ENCODE results near the gene SPCS3.

SPCS3 gene

DNA sequence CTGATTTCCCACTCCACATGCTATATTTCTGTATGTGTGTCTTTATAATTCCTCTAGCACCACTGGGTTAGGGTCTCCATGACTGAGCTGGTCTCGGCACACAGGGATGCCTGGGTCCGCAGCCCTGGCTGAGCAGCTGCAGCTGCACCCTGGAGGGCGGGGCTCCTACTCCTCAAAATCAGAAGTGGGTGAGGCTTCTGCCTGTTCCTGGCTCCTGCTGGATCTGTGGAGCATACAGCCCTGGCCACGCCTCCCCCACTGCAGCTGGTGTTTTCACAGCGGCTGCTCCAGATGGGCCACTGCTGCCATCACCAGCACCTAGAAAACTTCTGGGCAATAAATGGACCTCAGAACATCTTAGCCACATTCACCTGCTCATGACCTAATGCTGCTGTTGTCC, 30.9 kb downstream of the SPCS3 start:
- DNase-seq: no peak

- DNase-seq: no peak
Observed at GRCh38 chr4:176354884-176355283, 35.1 kb downstream of the SPCS3 start.

DNA sequence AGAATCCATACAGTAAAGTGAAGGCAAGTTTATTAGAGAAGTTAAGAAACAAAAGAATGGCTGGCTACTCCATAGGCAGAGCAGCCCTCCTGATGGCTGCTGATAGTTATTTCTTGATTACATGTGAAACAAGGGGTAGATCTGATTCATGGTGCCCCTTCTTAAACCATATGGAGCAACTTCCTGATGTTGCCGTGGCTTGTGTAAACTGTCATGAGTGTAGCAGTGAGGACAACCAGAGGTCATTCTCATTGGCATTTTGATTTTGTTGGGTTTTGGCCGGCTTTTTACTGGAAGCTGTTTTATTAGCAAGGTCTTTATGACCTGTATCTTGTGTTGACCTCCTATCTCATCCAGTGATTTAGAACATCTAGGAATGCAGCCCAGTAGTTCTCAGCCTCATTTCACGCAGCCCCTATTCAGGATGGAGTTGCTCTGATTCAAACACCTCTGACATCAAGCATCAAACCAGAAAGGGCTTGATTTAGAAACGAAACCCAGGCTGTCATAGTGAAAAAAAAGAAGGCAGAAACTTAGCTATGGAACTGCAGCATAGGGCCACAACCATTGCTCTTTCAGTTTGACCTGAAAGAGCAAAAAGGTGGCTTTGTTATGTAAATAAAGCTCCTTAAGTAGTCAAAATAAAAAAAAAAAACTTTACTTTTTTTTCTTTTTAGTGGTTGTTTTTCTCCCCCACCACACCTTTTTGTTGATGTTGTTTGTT, 37.8 kb downstream of the SPCS3 start:
- DNase-seq: no peak

DNA sequence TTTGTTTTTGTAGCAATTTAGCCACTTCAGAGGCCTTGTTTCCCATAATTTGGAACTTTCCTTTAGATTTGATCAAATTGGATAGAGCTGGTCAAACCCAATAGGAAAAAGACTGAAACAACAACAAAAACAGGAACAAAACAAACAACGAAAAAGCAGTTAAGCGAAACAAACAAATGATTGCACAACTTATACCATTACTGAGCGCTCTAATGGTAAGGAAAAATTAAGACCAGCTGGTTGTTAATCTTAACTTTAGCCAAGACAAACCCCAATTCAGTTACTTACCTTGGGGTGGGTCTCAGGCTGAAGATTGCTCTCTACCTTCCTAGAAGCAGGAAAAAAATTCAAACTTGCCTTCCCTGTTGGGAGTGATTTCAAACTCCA, 38.3 kb downstream of the SPCS3 start:
- DNase-seq: no peak

- DNase-seq: no peak
Observed at GRCh38 chr4:176359590-176359989, 39.8 kb downstream of the SPCS3 start.

- no peak for DNase-seq
Observed at GRCh38 chr4:176360446-176360845, 40.7 kb downstream of the SPCS3 start.

- no peak for DNase-seq
Observed at GRCh38 chr4:176363072-176363471, 43.3 kb downstream of the SPCS3 start.

DNA sequence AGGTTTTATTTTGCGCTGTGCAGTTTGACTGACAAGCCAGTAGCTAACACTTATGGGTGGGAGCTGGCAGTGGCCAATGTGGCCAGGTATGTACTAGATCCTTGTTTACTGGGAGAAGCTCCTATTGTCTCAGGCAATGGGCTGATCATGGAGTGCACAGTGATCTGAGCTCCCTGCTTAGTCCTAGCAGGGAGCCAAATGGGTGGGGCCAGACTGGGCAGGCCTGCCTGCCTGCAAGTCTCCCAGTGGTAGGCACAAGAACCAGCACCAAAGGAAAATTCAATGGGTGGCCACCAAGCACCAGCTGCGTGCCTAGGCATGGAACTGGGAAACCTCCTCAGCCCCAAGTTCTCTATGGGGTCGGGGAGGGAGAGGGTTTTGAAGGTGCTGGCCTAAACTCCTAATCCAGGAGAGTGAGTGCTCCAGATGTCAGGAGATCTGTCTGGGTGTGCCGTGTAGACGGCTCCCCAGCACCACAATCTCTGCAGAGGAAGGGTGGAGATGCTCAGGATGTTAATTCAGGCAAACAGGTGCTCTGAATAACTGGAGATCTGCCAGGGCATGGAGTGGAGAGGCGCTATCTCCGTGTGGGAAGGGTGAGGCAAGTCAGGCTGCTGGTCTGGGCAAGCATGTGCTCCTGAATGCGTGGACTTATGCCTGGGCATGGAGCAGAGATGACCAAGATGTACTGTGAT, 48.2 kb downstream of the SPCS3 start:
- DNase-seq: no peak

DNA sequence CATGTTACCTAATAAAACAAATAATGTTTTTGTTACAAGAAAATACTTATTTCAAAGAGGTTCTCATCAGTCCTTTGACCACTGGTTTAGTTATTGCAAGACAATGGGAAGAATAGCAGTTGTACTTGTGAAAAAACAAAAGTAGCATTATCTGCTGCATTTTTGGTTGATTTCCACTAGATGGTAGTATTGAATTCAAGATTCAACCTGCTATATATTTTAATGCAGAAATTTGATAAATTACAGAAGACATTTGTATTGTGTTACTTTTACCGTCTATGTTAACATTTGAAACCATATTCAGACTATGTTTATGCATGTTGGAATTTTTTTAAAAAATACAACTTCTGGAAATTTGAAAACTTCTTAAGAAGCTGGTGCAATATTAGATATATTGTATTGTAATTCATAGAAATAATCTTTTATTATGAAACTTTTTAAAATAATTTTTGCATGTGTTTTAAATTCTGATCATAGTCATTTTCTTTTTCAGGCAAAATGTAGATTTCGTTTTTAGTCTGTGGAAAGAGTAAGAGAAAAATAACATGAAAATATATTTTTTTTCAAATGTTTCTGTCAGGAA, 56.4 kb downstream of the SPCS3 start:
- DNase-seq: no peak

GRCh38 chr4:176377780-176378179, 58.0 kb downstream of the SPCS3 start:
- DNase-seq: no peak

GRCh38 chr4:176380352-176381157, 60.8 kb downstream of the SPCS3 start:
- no peak for DNase-seq
